OCI-LY1 (cell line): ENCODE measurements around the gene CARMIL1.

Experiments used
- EZH2 ChIP-seq: fragments of 200-600 bp; sonication (generic), shearing (Covaris generic); IDR thresholded peaks from 2 replicates; pipeline ENCODE4 v1.8.0; 2017; ENCODE audit warnings: borderline replicate concordance, mixed run types, mild to moderate bottlenecking, antibody characterized with exemption, low read length, moderate library complexity, mixed read lengths
- TF ChIP-seq, protein P1 (sequence below): fragments of 200-600 bp; sonication (generic), shearing (Covaris generic); IDR thresholded peaks from 2 replicates; pipeline ENCODE4 v1.5.1; 2017; ENCODE audit warnings: mild to moderate bottlenecking, antibody characterized with exemption, low read length, moderate library complexity, mixed read lengths

DNA sequence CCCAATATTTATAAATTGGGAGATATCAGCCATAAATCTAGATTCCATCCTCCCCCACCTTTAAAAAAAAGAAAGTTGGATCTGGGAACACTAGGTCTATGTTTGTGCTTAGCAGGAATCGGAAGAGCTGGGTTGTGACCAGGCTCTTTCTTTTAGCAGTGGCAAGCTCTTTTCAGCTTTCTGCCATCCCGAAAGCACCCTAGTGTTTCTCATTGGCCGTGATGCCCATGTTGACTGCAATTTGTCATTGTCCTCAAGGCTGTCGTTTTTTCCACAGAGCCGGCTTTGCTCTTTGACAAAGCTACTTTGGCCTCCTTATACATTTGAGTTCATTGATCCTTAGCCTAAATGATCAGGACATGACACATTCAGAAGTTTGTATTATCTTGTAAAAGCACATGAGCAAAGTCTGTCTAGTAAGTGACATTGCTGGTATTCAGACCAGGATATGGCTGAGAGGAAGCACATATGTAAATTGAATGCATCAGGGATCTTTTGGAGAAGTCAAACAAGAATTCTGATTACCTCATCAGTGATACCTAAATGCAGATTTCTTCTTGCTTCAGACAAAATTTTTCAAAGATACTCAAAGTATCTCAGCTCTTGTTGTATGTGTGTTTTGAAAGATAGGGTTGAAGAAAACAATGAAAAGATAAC lies 50.1 kb downstream of the CARMIL1 start:
- TF ChIP-seq, protein P1, sequence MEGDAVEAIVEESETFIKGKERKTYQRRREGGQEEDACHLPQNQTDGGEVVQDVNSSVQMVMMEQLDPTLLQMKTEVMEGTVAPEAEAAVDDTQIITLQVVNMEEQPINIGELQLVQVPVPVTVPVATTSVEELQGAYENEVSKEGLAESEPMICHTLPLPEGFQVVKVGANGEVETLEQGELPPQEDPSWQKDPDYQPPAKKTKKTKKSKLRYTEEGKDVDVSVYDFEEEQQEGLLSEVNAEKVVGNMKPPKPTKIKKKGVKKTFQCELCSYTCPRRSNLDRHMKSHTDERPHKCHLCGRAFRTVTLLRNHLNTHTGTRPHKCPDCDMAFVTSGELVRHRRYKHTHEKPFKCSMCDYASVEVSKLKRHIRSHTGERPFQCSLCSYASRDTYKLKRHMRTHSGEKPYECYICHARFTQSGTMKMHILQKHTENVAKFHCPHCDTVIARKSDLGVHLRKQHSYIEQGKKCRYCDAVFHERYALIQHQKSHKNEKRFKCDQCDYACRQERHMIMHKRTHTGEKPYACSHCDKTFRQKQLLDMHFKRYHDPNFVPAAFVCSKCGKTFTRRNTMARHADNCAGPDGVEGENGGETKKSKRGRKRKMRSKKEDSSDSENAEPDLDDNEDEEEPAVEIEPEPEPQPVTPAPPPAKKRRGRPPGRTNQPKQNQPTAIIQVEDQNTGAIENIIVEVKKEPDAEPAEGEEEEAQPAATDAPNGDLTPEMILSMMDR, result no peak
- TF ChIP-seq EZH2, result no peak
